Measurements from ENCODE around the gene NCS1. TPM values are rescaled to one million over a fixed set of nuclear protein-coding genes. Genes with fewer than 3 reads are reported as not detected.

NCS1 gene
- total RNA-seq, 2 experiments from 2014 or later = 0.17 TPM; not detected in 1

GRCh38 chr9:130188860-130189481, 16.8 kb downstream of the NCS1 start:
- no peak for ATAC-seq (ENCODE audit: poor library complexity)
- no peak for DNase-seq
- ChIA-PET POLR2A (no interaction called here), CTCF (no interaction called here)
- intact Hi-C loops (cut with DNase I, micrococcal nuclease) = no loop called here
- Mint-ChIP-seq H3K4me3 (no peak overlapping the region), H3K27ac (no peak overlapping the region), H3K9me3 (no peaks in the 10 kb centered on the region), H3K4me1 (ENCODE audit: low read depth) (no peaks in the 10 kb centered on the region), H3K36me3 (ENCODE audit: low read depth) (no peaks in the 10 kb centered on the region), H3K27me3 (no peaks in the 10 kb centered on the region)
- H3K4me3 ChIP-seq (ENCODE audit: low read length) = no peak overlapping the region
- no peak overlapping the region for H3K27ac ChIP-seq (ENCODE audit: low read depth in 1 of 2, low read length in 2 of 2)
- no peak for TF ChIP-seq CTCF (IDR thresholded peaks at IDR 0.05)
- H3K27me3 ChIP-seq (ENCODE audit: control insufficient read depth in 1 of 2, insufficient read depth in 2 of 2, low read length in 2 of 2) = no peaks in the 10 kb centered on the region
- no peaks in the 10 kb centered on the region for H3K36me3 ChIP-seq (ENCODE audit: insufficient read depth, low read length)
- no peaks in the 10 kb centered on the region for H3K9me3 ChIP-seq (ENCODE audit: control insufficient read depth in 1 of 2, insufficient read depth in 1 of 2, low read length in 2 of 2)
- no peaks in the 10 kb centered on the region for H3K4me1 ChIP-seq (ENCODE audit: insufficient read depth, low read length)

- no peaks in the 10 kb centered on the region for H3K9me3 Mint-ChIP-seq
- no peak overlapping the region for H3K27ac Mint-ChIP-seq
- H3K27me3 Mint-ChIP-seq = no peaks in the 10 kb centered on the region
- Histone ChIP-seq H3K9me3 (ENCODE audit: control insufficient read depth in 1 of 2, insufficient read depth in 1 of 2, low read length in 2 of 2) (no peaks in the 10 kb centered on the region), H3K4me3 (ENCODE audit: low read length) (no peak overlapping the region), H3K4me1 (ENCODE audit: insufficient read depth, low read length) (no peaks in the 10 kb centered on the region), H3K36me3 (ENCODE audit: insufficient read depth, low read length) (no peaks in the 10 kb centered on the region), H3K27me3 (ENCODE audit: control insufficient read depth in 1 of 2, insufficient read depth in 2 of 2, low read length in 2 of 2) (no peaks in the 10 kb centered on the region), H3K27ac (ENCODE audit: low read depth in 1 of 2, low read length in 2 of 2) (no peak overlapping the region)
- ChIA-PET CTCF (no interaction called here), POLR2A (no interaction called here)
- DNase-seq (no peak), ATAC-seq (ENCODE audit: poor library complexity) (no peak)
- H3K36me3 Mint-ChIP-seq (ENCODE audit: low read depth) = no peaks in the 10 kb centered on the region
- no peak overlapping the region for H3K4me3 Mint-ChIP-seq
- intact Hi-C loops (cut with DNase I, micrococcal nuclease) = no loop called here
- no peaks in the 10 kb centered on the region for H3K4me1 Mint-ChIP-seq (ENCODE audit: low read depth)
- no peak for TF ChIP-seq CTCF (IDR thresholded peaks at IDR 0.05)
Measured at GRCh38 chr9:130189840-130190239, 17.6 kb downstream of the NCS1 start.

GRCh38 chr9:130191068-130191748, 19.0 kb downstream of the NCS1 start:
- H3K36me3 ChIP-seq (ENCODE audit: insufficient read depth, low read length) = no peaks in the 10 kb centered on the region
- no peak for ATAC-seq (ENCODE audit: poor library complexity)
- H3K27me3 ChIP-seq (ENCODE audit: control insufficient read depth in 1 of 2, insufficient read depth in 2 of 2, low read length in 2 of 2) = no peaks in the 10 kb centered on the region
- H3K4me3 ChIP-seq (ENCODE audit: low read length) = no peak overlapping the region
- Mint-ChIP-seq H3K27ac (no peak overlapping the region), H3K36me3 (ENCODE audit: low read depth) (no peaks in the 10 kb centered on the region), H3K27me3 (no peaks in the 10 kb centered on the region), H3K9me3 (no peaks in the 10 kb centered on the region), H3K4me1 (ENCODE audit: low read depth) (no peaks in the 10 kb centered on the region), H3K4me3 (no peak overlapping the region)
- no peak overlapping the region for H3K27ac ChIP-seq (ENCODE audit: low read depth in 1 of 2, low read length in 2 of 2)
- H3K4me1 ChIP-seq (ENCODE audit: insufficient read depth, low read length) = no peaks in the 10 kb centered on the region
- H3K9me3 ChIP-seq (ENCODE audit: control insufficient read depth in 1 of 2, insufficient read depth in 1 of 2, low read length in 2 of 2) = no peaks in the 10 kb centered on the region
- TF ChIP-seq CTCF (IDR thresholded peaks at IDR 0.05) = no peak
- DNase-seq = no peak
- ChIA-PET POLR2A (no interaction called here), CTCF (no interaction called here)
- intact Hi-C loops (cut with DNase I, micrococcal nuclease) = no loop called here

Data from CD4-positive, alpha-beta T cell (primary cell).